ENCODE data around the gene SIK2.

- TF ChIP-seq CSRNP3 (CRISPR knock-in tag; IDR thresholded peaks at IDR 0.05) (no peak), TSHZ2 (CRISPR knock-in tag; IDR thresholded peaks at IDR 0.05) (no peak), BACH2 (CRISPR knock-in tag; IDR thresholded peaks at IDR 0.05; ENCODE audit: borderline replicate concordance) (no peak), CREB5 (CRISPR knock-in tag; IDR thresholded peaks at IDR 0.05; ENCODE audit: low read depth) (no peak), ARNTL (CRISPR knock-in tag; IDR thresholded peaks at IDR 0.05; ENCODE audit: borderline replicate concordance, low read depth) (no peak), GLIS3 (CRISPR knock-in tag; IDR thresholded peaks at IDR 0.05) (no peak), ZNF565 (CRISPR knock-in tag; conservative IDR thresholded peaks at IDR 0.05; ENCODE audit: low read depth) (no peak), TOX (CRISPR knock-in tag; IDR thresholded peaks at IDR 0.05; ENCODE audit: borderline replicate concordance) (no peak), CSDC2 (CRISPR knock-in tag; IDR thresholded peaks at IDR 0.05) (no peak)
These were observed 3.7 kb upstream of the SIK2 start for GRCh38 chr11:111598559-111598958.
